Measurements from ENCODE around the gene LRRN4CL.
A peak's percentile ranks its signal among the peaks of the same experiment; 100 is the strongest.

The LRRN4CL gene

GRCh38 chr11:62645671-62645945 is 43.7 kb downstream of the LRRN4CL start:
- peak overlapping the region; percentile 83 for H3K27ac ChIP-seq
- TF ChIP-seq CTCF (IDR thresholded peaks at IDR 0.05): no peak
- TF ChIP-seq ZFX (IDR thresholded peaks at IDR 0.05; ENCODE audit: borderline replicate concordance): no peak

- TF ChIP-seq CTCF (IDR thresholded peaks at IDR 0.05) (no peak), ZFX (IDR thresholded peaks at IDR 0.05; ENCODE audit: borderline replicate concordance) (no peak)
- no peak overlapping the region for H3K27ac ChIP-seq
These were observed 45.1 kb downstream of the LRRN4CL start for GRCh38 chr11:62644220-62644619.
